IPS DF 6.9 (cell line): Measurements from ENCODE around the gene CFAP157.

Experiments
- DNase-seq: peaks from one replicate; pipeline ENCODE4 v3.0.0-alpha.2; 2013; ENCODE audit warnings: low read depth, low spot score
- H3K27ac ChIP-seq: one replicate; pipeline ENCODE4 v1.5.1; 2013; ENCODE audit warnings: low read length, control low read depth
- H3K27me3 ChIP-seq: 2 replicates; pipeline ENCODE4 v1.6.1; 2013; ENCODE audit warnings: mild to moderate bottlenecking, low read length; ENCODE audit not compliant: control insufficient read depth, insufficient read depth
- H3K36me3 ChIP-seq: 2 replicates; pipeline ENCODE4 v1.6.1; 2013; ENCODE audit warnings: low read length; ENCODE audit not compliant: control insufficient read depth, insufficient read depth
- H3K4me1 ChIP-seq: 2 replicates; pipeline ENCODE4 v1.6.1; 2013; ENCODE audit warnings: low read length; ENCODE audit not compliant: control insufficient read depth, insufficient read depth
- H3K4me3 ChIP-seq: 2 replicates; pipeline ENCODE4 v1.5.1; 2013; ENCODE audit warnings: mild to moderate bottlenecking, low read length
- H3K9me3 ChIP-seq: 2 replicates; pipeline ENCODE4 v1.6.1; 2013; ENCODE audit warnings: low read length, inconsistent platforms; ENCODE audit not compliant: control insufficient read depth, insufficient read depth
- WGBS: extraction: QIAGEN DNeasy Blood & Tissue Kit; methylation state at CpG from one replicate; pipeline ENCODE4 v1.1.7; 2013; ENCODE audit warnings: mixed read lengths, missing lambda C conversion rate; ENCODE audit not compliant: insufficient read length, insufficient coverage; 5-methylcytosine and 5-hydroxymethylcytosine counted together

Gene CFAP157

GRCh38 chr9:127693143-127693542 lies 13.6 kb upstream of the CFAP157 start:
- H3K27ac ChIP-seq, result no peak overlapping the region
- H3K27me3 ChIP-seq, result no peaks in the 10 kb centered on the region
- H3K4me1 ChIP-seq, result no peaks in the 10 kb centered on the region
- DNase-seq, result no peak
- H3K36me3 ChIP-seq, result peaks cover 2% of the 10 kb centered on the region; the same call in 1 of the 2 replicates
- no peaks in the 10 kb centered on the region for H3K9me3 ChIP-seq
- H3K4me3 ChIP-seq, result no peak overlapping the region
- no CpG with 5 or more reads among the region's 10 CpGs for WGBS

GRCh38 chr9:127693697-127694096 lies 13.1 kb upstream of the CFAP157 start:
- Histone ChIP-seq H3K27ac (no peak overlapping the region), H3K4me3 (no peak overlapping the region), H3K36me3 (peaks cover 2% of the 10 kb centered on the region; the same call in 1 of the 2 replicates), H3K4me1 (no peaks in the 10 kb centered on the region), H3K9me3 (no peaks in the 10 kb centered on the region), H3K27me3 (no peaks in the 10 kb centered on the region)
- no CpG with 5 or more reads among the region's 4 CpGs for WGBS
- DNase-seq, result no peak

GRCh38 chr9:127694890-127695720 lies 11.7 kb upstream of the CFAP157 start:
- no peak overlapping the region for H3K4me3 ChIP-seq
- WGBS, result no CpG with 5 or more reads among the region's 9 CpGs
- no peaks in the 10 kb centered on the region for H3K9me3 ChIP-seq
- H3K4me1 ChIP-seq, result no peaks in the 10 kb centered on the region
- no peak overlapping the region for H3K27ac ChIP-seq
- no peaks in the 10 kb centered on the region for H3K27me3 ChIP-seq
- no peak for DNase-seq
- H3K36me3 ChIP-seq, result no peaks in the 10 kb centered on the region

GRCh38 chr9:127697575-127697974 lies 9.2 kb upstream of the CFAP157 start:
- no peaks in the 10 kb centered on the region for H3K36me3 ChIP-seq
- H3K27ac ChIP-seq, result no peak overlapping the region
- no peak overlapping the region for H3K4me3 ChIP-seq
- no peaks in the 10 kb centered on the region for H3K4me1 ChIP-seq
- WGBS, result no CpG with 5 or more reads among the region's 5 CpGs
- H3K27me3 ChIP-seq, result no peaks in the 10 kb centered on the region
- no peaks in the 10 kb centered on the region for H3K9me3 ChIP-seq
- DNase-seq, result no peak

GRCh38 chr9:127698386-127698785 lies 8.4 kb upstream of the CFAP157 start:
- DNase-seq, result no peak
- H3K27ac ChIP-seq, result no peak overlapping the region
- whole genome bisulfite sequencing, result no CpG with 5 or more reads among the region's 5 CpGs

GRCh38 chr9:127698985-127699670 lies 7.7 kb upstream of the CFAP157 start:
- Histone ChIP-seq H3K27me3 (no peaks in the 10 kb centered on the region), H3K36me3 (no peaks in the 10 kb centered on the region), H3K4me1 (no peaks in the 10 kb centered on the region), H3K27ac (no peak overlapping the region), H3K9me3 (no peaks in the 10 kb centered on the region), H3K4me3 (peak overlapping the region; percentile 36; the same call in 1 of the 2 replicates)
- DNase-seq, result peak; percentile 91
- WGBS, result no CpG with 5 or more reads among the region's 41 CpGs

More at GRCh38 chr9:127698386-127698785, 8.4 kb upstream of the CFAP157 start:
- Histone ChIP-seq H3K27me3 (no peaks in the 10 kb centered on the region), H3K4me3 (no peak overlapping the region), H3K4me1 (no peaks in the 10 kb centered on the region), H3K36me3 (no peaks in the 10 kb centered on the region), H3K9me3 (no peaks in the 10 kb centered on the region)

- no CpG with 5 or more reads among the region's 2 CpGs for WGBS
- DNase-seq, result no peak
- Histone ChIP-seq H3K4me3 (no peak overlapping the region), H3K36me3 (no peaks in the 10 kb centered on the region), H3K27me3 (no peaks in the 10 kb centered on the region), H3K27ac (no peak overlapping the region), H3K4me1 (peaks cover 1% of the 10 kb centered on the region; the same call in 1 of the 2 replicates), H3K9me3 (no peaks in the 10 kb centered on the region)
Observed at GRCh38 chr9:127700140-127700539, 6.6 kb upstream of the CFAP157 start.

DNA sequence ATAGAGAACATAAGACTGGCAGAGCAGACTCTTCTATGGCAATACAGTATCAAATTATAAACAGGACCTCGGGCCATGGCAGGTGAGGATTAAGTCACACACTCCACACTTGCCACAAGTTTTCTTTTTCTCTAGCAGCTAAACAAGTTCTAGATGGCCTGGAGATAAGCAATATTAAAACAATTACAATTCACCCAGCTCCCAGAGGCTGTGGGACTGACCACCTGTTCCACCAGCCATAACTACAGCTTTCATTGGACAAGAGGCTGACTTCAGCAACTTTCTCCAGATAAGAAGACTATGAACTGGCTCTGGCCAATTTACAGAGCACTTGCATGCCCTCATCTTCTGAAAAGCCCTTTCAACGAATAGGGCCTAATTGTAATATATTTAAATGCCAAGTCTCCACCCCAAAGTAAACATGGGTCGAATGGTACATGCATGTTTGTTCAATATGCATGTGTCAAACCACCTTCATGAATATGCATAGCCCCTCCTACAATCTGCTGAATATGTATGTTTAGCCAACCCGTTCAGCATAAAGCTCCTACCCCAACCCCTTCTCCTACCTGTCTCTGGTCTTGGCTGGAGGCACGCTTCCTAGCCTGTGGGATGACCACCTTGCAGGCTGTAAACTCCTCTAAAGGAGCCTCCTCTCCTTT lies 6.1 kb upstream of the CFAP157 start:
- no peaks in the 10 kb centered on the region for H3K36me3 ChIP-seq
- WGBS, result no CpG with 5 or more reads among the region's 5 CpGs
- H3K27ac ChIP-seq, result no peak overlapping the region
- H3K27me3 ChIP-seq, result no peaks in the 10 kb centered on the region
- H3K9me3 ChIP-seq, result no peaks in the 10 kb centered on the region
- DNase-seq, result no peak
- no peak overlapping the region for H3K4me3 ChIP-seq
- peaks cover 3% of the 10 kb centered on the region for H3K4me1 ChIP-seq

DNA sequence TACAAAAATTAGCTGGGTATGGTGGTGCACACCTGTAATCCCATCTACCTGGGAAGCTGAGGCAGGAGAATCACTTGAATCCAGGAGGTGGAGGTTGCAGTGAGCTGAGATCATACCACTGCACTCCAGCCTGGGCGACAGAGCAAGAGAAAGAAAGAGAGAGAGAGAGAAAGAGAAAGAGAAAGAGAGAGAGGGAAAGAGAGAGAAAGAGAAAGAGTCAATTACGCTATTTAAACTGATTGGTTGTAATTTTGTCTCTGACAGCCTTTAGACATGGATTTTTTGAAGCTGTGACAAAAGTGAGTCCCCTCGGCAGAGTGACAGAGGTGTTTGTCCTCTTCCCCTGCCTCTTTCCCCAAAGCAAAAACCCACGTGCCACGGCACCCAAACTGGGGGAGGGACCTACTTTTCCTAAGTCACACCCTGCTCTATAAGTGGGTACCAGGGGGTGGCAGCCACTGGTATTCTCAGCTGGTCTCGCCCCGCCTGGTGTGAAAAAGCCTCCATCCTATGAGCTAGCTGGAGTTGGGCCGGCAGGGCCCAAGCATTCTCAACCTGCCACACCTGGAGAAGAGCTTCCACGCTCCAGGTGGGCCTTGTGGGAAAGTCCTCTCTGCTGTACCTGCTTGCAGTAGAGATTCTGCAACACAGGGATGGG lies 3.4 kb upstream of the CFAP157 start:
- Histone ChIP-seq H3K36me3 (no peaks in the 10 kb centered on the region; the same call in 1 of the 2 replicates), H3K4me3 (no peak overlapping the region), H3K27ac (no peak overlapping the region), H3K9me3 (no peaks in the 10 kb centered on the region), H3K4me1 (peaks cover 10% of the 10 kb centered on the region), H3K27me3 (no peaks in the 10 kb centered on the region)
- DNase-seq, result no peak
- WGBS, result no CpG with 5 or more reads among the region's 9 CpGs
